OCI-LY7 (cell line): Measurements from ENCODE around the gene RRP1B.

Source experiments
- EZH2phosphoT487 ChIP-seq: fragments of 200-600 bp; sonication (generic); IDR thresholded peaks from 2 replicates; pipeline ENCODE4 v1.6.1; 2018; ENCODE audit warnings: low read depth, borderline replicate concordance, mild to moderate bottlenecking, mixed run types, antibody characterized with exemption, low read length, moderate library complexity, mixed read lengths
- TF ChIP-seq, protein P1 (sequence below): fragments of 200-600 bp; sonication (generic); conservative IDR thresholded peaks from 2 replicates; pipeline ENCODE4 v1.5.1; 2014; ENCODE audit warnings: mild to moderate bottlenecking, antibody characterized with exemption, low read length, moderate library complexity, mixed read lengths

DNA sequence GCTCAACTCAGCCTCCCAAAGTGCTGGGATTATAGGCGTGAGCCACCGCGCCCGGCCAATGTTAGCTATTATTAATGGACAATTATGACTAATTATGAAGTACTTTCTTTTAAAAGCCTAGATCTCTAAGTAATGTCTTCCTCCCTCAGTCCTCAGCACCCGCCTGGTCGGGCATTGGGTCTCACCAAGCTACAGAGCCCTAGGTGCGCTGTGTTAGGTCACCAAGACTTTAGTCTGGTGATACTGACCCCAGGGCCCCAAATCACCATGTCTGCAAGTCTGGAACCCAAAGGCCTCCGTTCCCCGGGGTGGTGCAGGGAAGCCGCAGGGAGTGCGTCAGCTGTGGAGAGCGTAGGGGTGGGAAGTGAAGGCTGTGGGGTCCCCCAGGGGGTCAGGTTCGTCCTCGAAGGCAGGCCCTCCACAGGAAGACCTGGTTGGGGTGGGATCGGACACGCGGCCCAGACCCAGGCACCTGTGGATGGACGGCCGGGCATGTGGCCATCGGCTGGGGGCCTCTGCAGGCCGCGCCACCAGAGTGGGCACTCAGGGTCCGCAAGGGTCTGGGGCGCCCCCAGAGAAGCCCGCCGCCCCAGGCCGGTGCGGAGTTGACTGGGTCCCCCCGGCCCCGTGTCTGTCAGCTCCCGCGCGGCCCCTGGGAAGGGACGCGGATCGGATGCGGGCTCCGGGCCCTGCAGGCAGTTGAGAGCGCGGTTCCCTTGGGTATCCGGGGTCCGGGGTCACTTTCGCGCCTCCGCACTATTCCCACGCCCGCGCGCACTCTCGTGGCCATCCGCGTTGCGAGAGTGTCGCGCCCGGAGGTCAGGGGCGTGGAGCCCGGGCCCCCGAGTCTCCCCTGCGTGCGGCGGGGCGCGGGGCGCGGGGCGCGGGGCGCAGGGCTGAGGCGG is 58.9 kb downstream of the RRP1B start:
- no peak for TF ChIP-seq EZH2phosphoT487
- TF ChIP-seq, protein P1, sequence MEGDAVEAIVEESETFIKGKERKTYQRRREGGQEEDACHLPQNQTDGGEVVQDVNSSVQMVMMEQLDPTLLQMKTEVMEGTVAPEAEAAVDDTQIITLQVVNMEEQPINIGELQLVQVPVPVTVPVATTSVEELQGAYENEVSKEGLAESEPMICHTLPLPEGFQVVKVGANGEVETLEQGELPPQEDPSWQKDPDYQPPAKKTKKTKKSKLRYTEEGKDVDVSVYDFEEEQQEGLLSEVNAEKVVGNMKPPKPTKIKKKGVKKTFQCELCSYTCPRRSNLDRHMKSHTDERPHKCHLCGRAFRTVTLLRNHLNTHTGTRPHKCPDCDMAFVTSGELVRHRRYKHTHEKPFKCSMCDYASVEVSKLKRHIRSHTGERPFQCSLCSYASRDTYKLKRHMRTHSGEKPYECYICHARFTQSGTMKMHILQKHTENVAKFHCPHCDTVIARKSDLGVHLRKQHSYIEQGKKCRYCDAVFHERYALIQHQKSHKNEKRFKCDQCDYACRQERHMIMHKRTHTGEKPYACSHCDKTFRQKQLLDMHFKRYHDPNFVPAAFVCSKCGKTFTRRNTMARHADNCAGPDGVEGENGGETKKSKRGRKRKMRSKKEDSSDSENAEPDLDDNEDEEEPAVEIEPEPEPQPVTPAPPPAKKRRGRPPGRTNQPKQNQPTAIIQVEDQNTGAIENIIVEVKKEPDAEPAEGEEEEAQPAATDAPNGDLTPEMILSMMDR, result no peak
